Activated CD4-positive, alpha-beta memory T cell treated with anti-CD3 and anti-CD28 coated beads for 36 hours (primary cell): ENCODE results near the gene DUSP16. TPM values are rescaled to one million over a fixed set of nuclear protein-coding genes. Genes with fewer than 3 reads are reported as not detected.

Experiments used
- CTCF ChIA-PET: fragments of 350-600 bp; sonication (Branson Sonifier 250); formaldehyde crosslinking; loops from one replicate; lab custom pipeline; 2021; ENCODE audit warnings: antibody characterized with exemption, inconsistent platforms; lab: Charles Lee
- POLR2A ChIA-PET: fragments of 350-600 bp; sonication (Branson Sonifier 250); formaldehyde crosslinking; loops from one replicate; lab custom pipeline; 2021; ENCODE audit warnings: antibody characterized with exemption; lab: Charles Lee
- DNase-seq: peaks from one replicate; pipeline ENCODE4 v3.0.0-alpha.2; 2020
- H3K27ac Mint-ChIP-seq: one replicate; pipeline ENCODE4 v1.8.0; 2021; ENCODE audit warnings: mixed read lengths
- H3K27me3 Mint-ChIP-seq: one replicate; pipeline ENCODE4 v1.8.0; 2021; ENCODE audit warnings: mixed read lengths
- H3K36me3 Mint-ChIP-seq: one replicate; pipeline ENCODE4 v1.8.0; 2021; ENCODE audit warnings: mixed read lengths
- H3K4me1 Mint-ChIP-seq: one replicate; pipeline ENCODE4 v1.8.0; 2021; ENCODE audit warnings: low read depth, mixed read lengths
- H3K4me3 Mint-ChIP-seq: one replicate; pipeline ENCODE4 v1.8.0; 2021; ENCODE audit warnings: mild to moderate bottlenecking, mixed read lengths
- H3K9me3 Mint-ChIP-seq: one replicate; pipeline ENCODE4 v1.8.0; 2021; ENCODE audit warnings: mixed read lengths
- intact Hi-C: fragments of 100-400 bp; cut with micrococcal nuclease; formaldehyde crosslinking; loops from one replicate; pipeline ENCODE4 v1.15.1; 2023
- total RNA-seq, 2 experiments: library from RNA; stranded (reverse); gene quantifications; one replicate each; pipeline ENCODE4 v1.2.3, GENCODE V29; 2021

DUSP16 gene
- total RNA-seq, 2 experiments from 2014 or later = 70.2 to 82.1 TPM

DNA sequence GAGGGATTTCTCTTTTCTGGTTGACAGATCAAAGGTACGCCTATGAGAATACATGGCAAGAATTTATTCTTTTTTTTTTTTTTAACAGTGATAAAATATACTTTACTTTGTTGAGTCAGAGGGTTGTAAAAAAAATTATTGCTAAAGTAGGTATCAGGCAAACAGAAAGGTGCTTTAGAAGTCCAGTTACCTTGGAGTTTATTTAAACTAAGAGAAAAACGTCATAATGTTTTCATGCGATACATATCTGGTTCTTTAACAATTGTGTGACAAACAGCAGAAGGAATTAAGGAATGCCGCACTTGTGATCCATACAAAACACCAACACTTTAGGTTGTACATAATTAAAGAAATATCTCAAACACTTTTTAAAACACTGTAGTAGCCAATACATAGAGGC is 111.6 kb downstream of the DUSP16 start:
- no peak overlapping the region for H3K27ac Mint-ChIP-seq
- no peak overlapping the region for H3K4me3 Mint-ChIP-seq
- ChIA-PET POLR2A (interaction anchor here (1.0 kb wide), 1 partner anchor 10 kb away, joined by 3 read pairs; no protein-coding TSS in a partner anchor), CTCF (no interaction called here)
- H3K27me3 Mint-ChIP-seq = no peaks in the 10 kb centered on the region
- intact Hi-C loops = no loop called here
- H3K9me3 Mint-ChIP-seq = no peaks in the 10 kb centered on the region
- H3K4me1 Mint-ChIP-seq = peaks cover 36% of the 10 kb centered on the region
- no peak for DNase-seq
- H3K36me3 Mint-ChIP-seq = peaks cover 27% of the 10 kb centered on the region

DNA sequence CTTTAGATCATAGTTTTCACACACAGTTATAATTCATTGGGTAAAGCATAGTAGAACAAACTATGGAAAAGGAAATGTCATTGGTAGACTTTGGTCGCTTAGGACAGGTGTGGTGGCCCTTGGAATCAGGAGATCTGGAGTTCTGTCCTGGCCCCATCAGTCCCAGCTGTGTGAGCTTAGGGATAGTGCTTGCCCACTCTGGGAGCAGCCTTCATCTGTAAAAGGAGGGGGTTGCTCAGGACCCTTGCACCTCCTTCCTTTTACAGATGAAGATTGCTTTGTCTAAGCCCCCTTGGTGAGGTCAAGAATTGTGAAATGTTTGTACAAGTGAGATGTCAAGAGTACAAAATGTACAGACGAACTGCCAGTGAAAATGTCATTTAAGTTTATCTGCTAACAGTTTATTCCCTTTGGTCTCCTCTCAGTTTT is 112.6 kb downstream of the DUSP16 start:
- ChIA-PET CTCF (no interaction called here), POLR2A (no interaction called here)
- peaks cover 26% of the 10 kb centered on the region for H3K36me3 Mint-ChIP-seq
- intact Hi-C loops = no loop called here
- no peak overlapping the region for H3K4me3 Mint-ChIP-seq
- H3K4me1 Mint-ChIP-seq = peaks cover 35% of the 10 kb centered on the region
- no peak for DNase-seq
- no peaks in the 10 kb centered on the region for H3K27me3 Mint-ChIP-seq
- H3K27ac Mint-ChIP-seq = no peak overlapping the region
- no peaks in the 10 kb centered on the region for H3K9me3 Mint-ChIP-seq

DNA sequence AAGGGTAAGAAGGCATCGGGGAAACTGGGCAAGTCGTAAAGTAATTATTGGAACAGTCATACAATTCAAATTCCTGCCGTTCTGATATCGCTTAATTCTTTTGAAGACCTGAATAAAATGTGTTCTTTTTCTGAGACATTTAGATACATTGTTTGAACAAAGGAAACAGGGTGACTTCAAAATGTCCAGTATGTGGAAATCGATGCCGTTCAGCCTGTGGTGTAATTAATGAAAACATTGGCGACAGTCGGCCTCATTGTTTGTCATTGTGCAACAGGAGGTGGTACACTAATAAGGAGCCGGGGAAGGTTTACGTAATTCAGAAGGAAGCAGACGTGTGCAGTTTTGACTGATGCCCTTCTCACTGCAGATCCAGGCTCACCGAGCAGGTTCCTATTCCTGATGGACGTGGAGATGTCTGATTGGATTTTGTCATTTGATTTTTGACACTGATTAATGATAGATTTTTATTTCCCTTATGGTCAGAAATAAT is 113.1 kb downstream of the DUSP16 start:
- POLR2A ChIA-PET = no interaction called here
- no peak for DNase-seq
- H3K9me3 Mint-ChIP-seq = no peaks in the 10 kb centered on the region
- no peaks in the 10 kb centered on the region for H3K27me3 Mint-ChIP-seq
- no peak overlapping the region for H3K4me3 Mint-ChIP-seq
- H3K36me3 Mint-ChIP-seq = peaks cover 25% of the 10 kb centered on the region
- H3K27ac Mint-ChIP-seq = no peak overlapping the region
- intact Hi-C loops = no loop called here
- CTCF ChIA-PET = no interaction called here
- peaks cover 33% of the 10 kb centered on the region for H3K4me1 Mint-ChIP-seq

DNA sequence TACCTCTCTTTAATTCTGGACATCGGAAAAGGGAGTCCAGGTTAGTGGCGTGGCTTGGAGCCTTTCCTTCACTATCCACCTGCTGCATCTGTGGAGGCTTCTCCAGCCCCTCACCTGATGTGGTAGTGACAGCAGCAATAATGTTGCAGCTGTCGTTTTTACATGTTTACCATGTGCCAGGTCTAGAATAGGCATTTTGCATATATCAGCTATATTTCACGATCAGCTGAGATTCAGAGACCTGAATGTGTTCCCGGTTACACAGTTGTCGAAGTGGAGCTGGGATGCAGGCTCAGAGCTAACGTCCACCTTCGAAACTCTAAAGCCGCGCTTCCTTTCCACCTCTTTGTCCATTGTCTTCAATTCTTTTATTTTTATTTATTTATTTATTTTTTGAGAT is 114.8 kb downstream of the DUSP16 start:
- H3K4me1 Mint-ChIP-seq = peaks cover 44% of the 10 kb centered on the region
- no peak for DNase-seq
- H3K27ac Mint-ChIP-seq = no peak overlapping the region
- H3K27me3 Mint-ChIP-seq = no peaks in the 10 kb centered on the region
- intact Hi-C loops = no loop called here
- H3K4me3 Mint-ChIP-seq = no peak overlapping the region
- H3K36me3 Mint-ChIP-seq = peaks cover 29% of the 10 kb centered on the region
- ChIA-PET CTCF (interaction anchor here (1.6 kb wide), 1 partner anchor 9 kb away, joined by 8 read pairs; no protein-coding TSS in a partner anchor), POLR2A (interaction anchor here (1.4 kb wide), 1 partner anchor 9 kb away, joined by 5 read pairs; no protein-coding TSS in a partner anchor)
- H3K9me3 Mint-ChIP-seq = no peaks in the 10 kb centered on the region

DNA sequence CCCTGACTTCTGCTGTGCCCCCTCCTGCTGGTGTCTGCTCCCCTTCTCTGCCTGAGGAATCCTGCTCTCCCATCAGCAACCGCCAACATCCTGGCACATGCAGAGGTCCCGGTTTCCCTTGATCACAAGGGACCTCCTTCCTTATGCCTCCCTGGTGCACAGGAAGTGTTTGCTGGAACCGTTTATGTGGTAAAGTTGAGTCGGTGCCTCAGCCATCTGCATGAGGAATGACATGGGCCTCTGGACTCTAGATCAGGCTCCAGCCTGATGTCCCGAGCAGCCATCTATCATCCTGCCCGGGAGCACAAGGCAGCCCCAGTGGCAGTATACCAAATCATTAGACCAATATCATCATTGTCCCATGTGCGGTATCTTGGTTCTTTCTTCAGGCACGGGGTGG is 115.4 kb downstream of the DUSP16 start:
- Mint-ChIP-seq H3K27me3 (no peaks in the 10 kb centered on the region), H3K36me3 (peaks cover 32% of the 10 kb centered on the region), H3K9me3 (no peaks in the 10 kb centered on the region), H3K4me1 (peaks cover 50% of the 10 kb centered on the region), H3K4me3 (no peak overlapping the region), H3K27ac (peak overlapping the region; percentile 23)
- POLR2A ChIA-PET = interaction anchor here (1.4 kb wide), 1 partner anchor 9 kb away, joined by 5 read pairs; no protein-coding TSS in a partner anchor
- CTCF ChIA-PET = interaction anchor here (1.6 kb wide), 1 partner anchor 9 kb away, joined by 8 read pairs; no protein-coding TSS in a partner anchor
- intact Hi-C loops = no loop called here
- no peak for DNase-seq

DNA sequence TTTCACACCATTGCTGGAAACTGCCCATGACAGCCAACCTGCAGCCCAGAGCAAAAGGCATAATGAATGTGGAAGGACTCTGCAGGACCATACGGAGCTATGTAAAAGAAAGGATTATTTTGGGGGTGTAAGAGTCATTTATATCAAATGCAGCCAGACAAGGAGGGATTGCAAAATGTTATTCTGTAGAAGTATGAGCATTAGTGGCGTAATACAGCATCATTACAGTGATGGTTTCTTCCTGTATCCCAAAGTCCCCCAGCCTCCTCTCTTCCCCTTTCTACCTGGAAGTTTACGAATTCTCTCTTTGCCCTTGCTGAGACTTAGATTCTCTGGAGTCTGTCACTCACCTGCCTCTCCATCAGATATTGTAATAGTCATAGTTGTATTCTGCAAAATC is 115.9 kb downstream of the DUSP16 start:
- no peaks in the 10 kb centered on the region for H3K27me3 Mint-ChIP-seq
- peaks cover 54% of the 10 kb centered on the region for H3K4me1 Mint-ChIP-seq
- H3K27ac Mint-ChIP-seq = no peak overlapping the region
- H3K4me3 Mint-ChIP-seq = no peak overlapping the region
- no peak for DNase-seq
- ChIA-PET CTCF (interaction anchor here (0.8 kb wide), 1 partner anchor 12 kb away, joined by 3 read pairs; no protein-coding TSS in a partner anchor), POLR2A (no interaction called here)
- intact Hi-C loops = no loop called here
- peaks cover 32% of the 10 kb centered on the region for H3K36me3 Mint-ChIP-seq
- H3K9me3 Mint-ChIP-seq = no peaks in the 10 kb centered on the region

DNA sequence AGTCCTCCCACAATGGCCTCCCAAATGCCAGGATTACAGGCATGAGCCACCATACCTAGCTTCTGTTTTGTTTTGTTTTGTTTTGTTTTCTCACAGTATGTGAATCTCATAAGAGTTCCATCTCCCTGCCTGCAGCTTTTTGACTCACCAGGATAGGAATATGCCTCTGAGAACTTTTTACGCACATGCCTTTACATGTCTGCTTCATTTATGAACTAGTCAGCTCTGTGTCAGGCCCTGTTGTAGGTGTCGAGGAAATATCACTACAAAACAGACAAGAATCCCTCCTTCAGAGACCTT is 116.8 kb downstream of the DUSP16 start:
- POLR2A ChIA-PET = interaction anchor here (1.0 kb wide), 1 partner anchor 60 kb away, joined by 4 read pairs; no protein-coding TSS in a partner anchor
- Mint-ChIP-seq H3K4me1 (peaks cover 64% of the 10 kb centered on the region), H3K27me3 (no peaks in the 10 kb centered on the region), H3K9me3 (no peaks in the 10 kb centered on the region), H3K27ac (no peak overlapping the region), H3K4me3 (no peak overlapping the region), H3K36me3 (peaks cover 28% of the 10 kb centered on the region)
- CTCF ChIA-PET = interaction anchor here (0.7 to 1.4 kb wide), 3 partner anchors 11 to 61 kb away, joined by 3 read pairs; no protein-coding TSS in a partner anchor
- DNase-seq = no peak
- intact Hi-C loops = no loop called here

DNA sequence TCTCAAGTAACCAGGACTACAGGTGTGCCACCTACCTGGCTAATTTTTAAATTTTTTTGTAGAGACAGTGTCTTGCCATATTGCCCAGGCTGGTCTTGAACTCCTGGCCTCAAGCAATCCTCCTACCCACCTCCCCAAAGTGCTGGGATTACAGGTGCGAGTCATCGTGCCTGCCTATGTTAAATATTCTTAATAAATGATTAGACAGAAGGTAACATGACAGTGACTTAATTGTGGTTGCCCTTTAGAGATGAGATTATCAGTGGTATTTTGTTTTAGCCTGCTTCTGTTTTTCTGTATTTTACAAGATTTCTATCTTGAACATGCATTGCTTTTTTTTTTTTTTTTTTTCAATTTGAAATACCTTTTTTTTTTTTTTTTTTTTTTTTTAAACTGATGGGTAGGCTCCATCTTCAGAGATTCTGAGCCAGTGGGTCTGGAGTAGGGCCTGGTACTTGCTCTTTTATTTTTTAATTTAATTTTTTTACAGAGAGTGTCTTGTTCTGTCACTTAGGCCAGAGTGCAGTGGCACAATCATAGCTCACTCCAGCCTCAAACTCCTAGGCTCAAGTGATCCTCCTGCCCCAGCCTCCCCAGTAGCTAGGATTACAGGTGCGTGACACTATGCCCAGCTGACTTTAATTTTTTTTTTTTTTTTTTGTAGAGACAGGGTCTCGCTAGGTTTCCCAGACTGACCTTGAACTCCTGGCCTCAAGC is 117.3 kb downstream of the DUSP16 start:
- intact Hi-C loops = no loop called here
- POLR2A ChIA-PET = interaction anchor here (1.0 to 1.1 kb wide), 2 partner anchors 12 to 60 kb away, joined by 3 to 4 read pairs; no protein-coding TSS in a partner anchor

DNA sequence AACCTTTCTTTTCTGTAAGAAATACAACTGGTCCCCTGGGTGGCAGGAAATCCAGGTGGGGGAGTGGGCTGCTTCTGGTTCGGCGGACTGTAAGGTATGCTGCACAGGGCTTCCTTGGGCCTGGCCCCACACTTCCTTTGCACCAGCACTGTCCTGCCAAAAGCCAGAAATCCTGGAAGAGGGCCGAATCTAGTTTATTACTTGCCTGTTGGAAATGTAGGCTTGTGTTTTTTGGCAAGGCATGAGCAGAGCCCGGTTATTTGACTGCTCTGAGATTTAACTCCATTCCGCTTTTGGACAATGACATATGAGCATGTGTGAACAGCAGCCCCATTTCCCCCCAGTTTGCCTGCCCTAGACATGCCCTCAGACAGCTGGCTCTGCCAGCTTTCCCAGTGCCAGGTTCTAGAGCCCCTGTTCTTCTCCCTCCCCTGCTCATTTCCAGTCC is 119.2 kb downstream of the DUSP16 start:
- ChIA-PET POLR2A (interaction anchor here (0.6 to 3.7 kb wide), 5 partner anchors 13 to 42 kb away, joined by 3 to 40 read pairs (median 38); no protein-coding TSS in a partner anchor), CTCF (interaction anchor here (0.7 to 4.2 kb wide), 2 partner anchors 14 to 31 kb away, joined by 3 to 23 read pairs; no protein-coding TSS in a partner anchor)
- no peak overlapping the region for H3K4me3 Mint-ChIP-seq
- peak overlapping the region; percentile 91 for H3K27ac Mint-ChIP-seq
- no peak for DNase-seq
- intact Hi-C loops = loop anchor here (2.0 kb wide), 2 partner anchors 15 to 35 kb away; no protein-coding TSS in a partner anchor
- peaks cover 21% of the 10 kb centered on the region for H3K36me3 Mint-ChIP-seq
- H3K9me3 Mint-ChIP-seq = no peaks in the 10 kb centered on the region
- H3K27me3 Mint-ChIP-seq = no peaks in the 10 kb centered on the region
- peaks cover 80% of the 10 kb centered on the region for H3K4me1 Mint-ChIP-seq

More for the DNA sequence above, 117.3 kb downstream of the DUSP16 start:
- Mint-ChIP-seq H3K27me3 (no peaks in the 10 kb centered on the region), H3K4me1 (peaks cover 69% of the 10 kb centered on the region), H3K27ac (peak overlapping the region; percentile 29), H3K4me3 (no peak overlapping the region), H3K36me3 (peaks cover 30% of the 10 kb centered on the region), H3K9me3 (no peaks in the 10 kb centered on the region)
- DNase-seq = no peak
- CTCF ChIA-PET = interaction anchor here (0.7 to 4.2 kb wide), 3 partner anchors 11 to 60 kb away, joined by 3 to 23 read pairs (median 3); no protein-coding TSS in a partner anchor

DNA sequence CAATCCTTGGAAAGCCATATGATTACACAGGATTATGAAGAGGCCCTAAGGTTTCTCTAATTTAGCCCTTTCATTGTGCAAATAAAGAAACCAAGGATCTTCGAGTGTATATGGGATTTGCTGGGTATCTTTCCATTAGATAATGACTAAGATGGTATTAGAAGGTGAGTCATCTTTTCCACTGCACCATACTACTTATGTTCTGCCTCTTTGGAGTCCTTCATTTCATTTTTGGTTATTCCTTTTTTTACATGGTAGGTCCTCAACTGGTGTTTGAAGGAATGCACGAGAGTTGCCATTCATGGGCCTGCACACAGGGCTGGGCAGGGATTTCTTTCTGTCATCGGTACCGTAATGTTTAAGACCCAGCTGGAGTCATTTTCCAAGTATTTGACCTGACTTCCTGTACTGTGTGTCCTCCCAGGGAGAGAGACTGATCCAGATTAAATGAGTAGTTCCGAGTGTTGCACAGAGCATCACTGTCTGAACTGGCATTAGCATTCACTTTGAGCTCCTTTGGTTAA is 120.1 kb downstream of the DUSP16 start:
- peak overlapping the region; percentile 91 for H3K27ac Mint-ChIP-seq
- H3K4me3 Mint-ChIP-seq = peak overlapping the region; percentile 30
- DNase-seq = no peak
- CTCF ChIA-PET = interaction anchor here (0.7 to 4.2 kb wide), 10 partner anchors 12 to 213 kb away, joined by 3 to 24 read pairs (median 4); no protein-coding TSS in a partner anchor
- H3K27me3 Mint-ChIP-seq = no peaks in the 10 kb centered on the region
- POLR2A ChIA-PET = interaction anchor here (0.6 to 3.7 kb wide), 27 partner anchors 9 to 276 kb away, joined by 3 to 46 read pairs (median 7); partner anchors contain the start of genes CDKN1B and DUSP16
- H3K4me1 Mint-ChIP-seq = peaks cover 88% of the 10 kb centered on the region
- no peaks in the 10 kb centered on the region for H3K9me3 Mint-ChIP-seq
- peaks cover 27% of the 10 kb centered on the region for H3K36me3 Mint-ChIP-seq
- intact Hi-C loops = loop anchor here (1.0 to 2.0 kb wide), 9 partner anchors 14 to 140 kb away; no protein-coding TSS in a partner anchor

DNA sequence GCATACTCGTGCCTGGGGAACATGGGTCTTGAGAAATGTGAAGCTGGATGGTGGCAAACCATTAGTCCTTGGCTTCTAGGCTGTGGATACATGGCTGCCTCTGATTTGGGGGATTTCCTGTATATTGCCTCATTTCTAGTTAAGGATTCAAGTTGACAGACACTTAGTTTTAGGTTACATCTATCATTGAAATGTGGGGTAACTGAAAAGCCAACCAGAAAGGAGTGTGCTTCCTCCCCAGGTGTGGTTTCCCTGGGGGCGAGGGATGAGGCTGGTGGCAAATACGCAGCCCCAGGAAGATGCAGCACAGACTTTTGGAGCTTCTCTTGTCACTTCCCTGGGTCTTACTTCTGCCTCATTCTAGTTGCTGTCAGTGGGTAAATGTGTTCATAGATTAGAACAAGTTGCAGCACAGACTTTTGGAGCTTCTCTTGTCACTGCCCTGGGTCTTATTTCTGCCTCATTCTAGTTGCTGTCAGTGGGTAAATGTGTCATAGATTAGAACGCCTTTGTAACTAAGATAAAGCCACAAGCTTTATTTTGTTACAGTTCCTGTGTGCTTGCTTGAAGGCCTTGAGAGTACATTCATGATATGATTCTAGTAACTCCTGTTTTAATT is 120.7 kb downstream of the DUSP16 start:
- ChIA-PET POLR2A (interaction anchor here (0.6 to 3.7 kb wide), 31 partner anchors 9 to 282 kb away, joined by 3 to 46 read pairs (median 5); partner anchors contain the start of genes CDKN1B and DUSP16), CTCF (interaction anchor here (0.7 to 4.2 kb wide), 10 partner anchors 11 to 214 kb away, joined by 3 to 24 read pairs (median 4); no protein-coding TSS in a partner anchor)
- no peaks in the 10 kb centered on the region for H3K27me3 Mint-ChIP-seq
- intact Hi-C loops = loop anchor here (1.0 to 2.0 kb wide), 9 partner anchors 13 to 140 kb away; no protein-coding TSS in a partner anchor
- H3K36me3 Mint-ChIP-seq = peaks cover 28% of the 10 kb centered on the region
- H3K27ac Mint-ChIP-seq = peak overlapping the region; percentile 91
- peak overlapping the region; percentile 30 for H3K4me3 Mint-ChIP-seq
- peak; percentile 77 for DNase-seq
- peaks cover 6% of the 10 kb centered on the region for H3K9me3 Mint-ChIP-seq
- H3K4me1 Mint-ChIP-seq = peaks cover 87% of the 10 kb centered on the region
